Endodermal cell (in vitro differentiated cells): ENCODE data around the gene NRM. TPM values are rescaled to one million over a fixed set of nuclear protein-coding genes. Genes with fewer than 3 reads are reported as not detected.
A peak's percentile ranks its signal among the peaks of the same experiment; 100 is the strongest.

Source experiments
- DNase-seq: peaks from one replicate; pipeline ENCODE4 v3.0.0-alpha.2; 2017
- H3K27ac ChIP-seq: 2 replicates; pipeline ENCODE4 v1.5.1; 2013; ENCODE audit warnings: mild to moderate bottlenecking, low read depth, low read length, moderate library complexity
- H3K27me3 ChIP-seq: 2 replicates; pipeline ENCODE4 v1.6.1; 2013; ENCODE audit warnings: mild to moderate bottlenecking, low read length, moderate library complexity; ENCODE audit not compliant: insufficient read depth, control insufficient read depth, poor library complexity, severe bottlenecking
- H3K36me3 ChIP-seq: 2 replicates; pipeline ENCODE4 v1.7.0; 2013; ENCODE audit warnings: mild to moderate bottlenecking, low read length, moderate library complexity; ENCODE audit not compliant: control insufficient read depth, insufficient read depth
- H3K4me1 ChIP-seq: one replicate; pipeline ENCODE4 v1.7.0; 2013; ENCODE audit warnings: low read length; ENCODE audit not compliant: control insufficient read depth, insufficient read depth
- H3K4me3 ChIP-seq: 2 replicates; pipeline ENCODE4 v1.5.1; 2013; ENCODE audit warnings: mild to moderate bottlenecking, low read length, moderate library complexity
- H3K9ac ChIP-seq: 2 replicates; pipeline ENCODE4 v1.6.1; 2013; ENCODE audit warnings: mild to moderate bottlenecking, low read length, moderate library complexity; ENCODE audit not compliant: poor library complexity, severe bottlenecking; ENCODE audit errors: extremely low read depth
- H3K9me3 ChIP-seq: 2 replicates; pipeline ENCODE4 v1.6.1; 2013; ENCODE audit warnings: mild to moderate bottlenecking, low read length, moderate library complexity; ENCODE audit not compliant: control insufficient read depth
- H3K27ac Mint-ChIP-seq: 2 replicates; pipeline ENCODE4 v1.8.0; 2020; ENCODE audit warnings: mixed read lengths
- H3K27me3 Mint-ChIP-seq: 2 replicates; pipeline ENCODE4 v1.8.0; 2021; ENCODE audit warnings: mild to moderate bottlenecking, mixed read lengths; ENCODE audit not compliant: insufficient read depth
- H3K36me3 Mint-ChIP-seq: 2 replicates; pipeline ENCODE4 v1.8.0; 2020; ENCODE audit warnings: low read depth, mixed read lengths
- H3K4me1 Mint-ChIP-seq: 2 replicates; pipeline ENCODE4 v1.8.0; 2020; ENCODE audit warnings: mixed read lengths
- H3K4me3 Mint-ChIP-seq: 2 replicates; pipeline ENCODE4 v1.8.0; 2020; ENCODE audit warnings: mild to moderate bottlenecking, moderate library complexity, mixed read lengths
- H3K9me3 Mint-ChIP-seq: 2 replicates; pipeline ENCODE4 v1.8.0; 2020; ENCODE audit warnings: mild to moderate bottlenecking, mixed read lengths
- WGBS, 2 experiments: methylation state at CpG; one replicate each; pipeline versions ENCODE4 v1.1.5 to v1.1.7; 2013; ENCODE audit warnings: missing lambda C conversion rate in 2 of 2, mixed read lengths in 1 of 2; ENCODE audit not compliant: insufficient coverage in 1 of 2, insufficient read length in 1 of 2; 5-methylcytosine and 5-hydroxymethylcytosine counted together
- total RNA-seq, 2 donors: library from RNA; stranded (reverse); fragmentation: NEBNext Ultra II Directional in 1 of 2; extraction: Animal tissue kit (Norgen Biotek cat#: 25700) in 1 of 2; gene quantifications; 2 replicates in 1 of 2; 3 replicates in 1 of 2; pipeline ENCODE4 v1.2.1, GENCODE V29; 2021
- TF ChIP-seq, protein P1 (sequence below): fragments of 200-600 bp; sonication (generic); conservative IDR thresholded peaks from 2 replicates; pipeline ENCODE4 v1.5.0; 2021; ENCODE audit warnings: antibody characterized with exemption, mild to moderate bottlenecking

The NRM gene
- total RNA-seq, 2 donors from 2014 or later: 37.1 TPM

DNA sequence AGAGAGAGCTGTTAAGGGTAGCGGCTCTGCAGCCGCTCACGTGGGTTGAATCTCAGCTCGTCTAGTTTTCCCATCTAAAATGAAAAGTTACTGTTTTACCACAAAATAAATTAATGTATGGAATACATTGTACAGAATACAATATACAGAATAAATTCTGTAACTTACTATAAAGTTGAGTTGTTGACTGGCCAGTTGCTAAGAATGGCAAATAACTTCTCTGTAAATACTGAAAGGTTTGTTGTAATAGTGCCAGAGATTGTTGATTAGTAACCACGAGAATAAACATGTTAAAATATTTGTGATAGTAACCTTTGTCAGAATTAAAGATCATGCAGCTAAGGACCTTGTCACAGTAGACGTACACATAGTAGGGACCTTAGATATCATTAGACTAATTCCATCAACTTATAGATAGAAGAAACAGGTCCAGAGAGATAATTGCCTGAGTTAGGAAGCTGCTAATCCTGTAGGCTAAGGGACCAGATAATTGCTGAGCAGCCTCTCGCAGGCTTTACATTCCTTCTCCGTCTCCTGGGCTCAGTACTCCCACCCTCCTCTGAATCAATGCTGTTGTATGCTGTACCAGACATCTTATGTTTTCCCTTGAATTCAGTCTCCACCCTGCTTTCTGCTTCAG, 544 bp upstream of the NRM start:
- Mint-ChIP-seq H3K36me3 (peaks cover 4% of the 10 kb centered on the region), H3K9me3 (no peaks in the 10 kb centered on the region), H3K4me1 (peaks cover 34% of the 10 kb centered on the region), H3K27ac (peak overlapping the region; percentile 82), H3K27me3 (no peaks in the 10 kb centered on the region), H3K4me3 (peak overlapping the region; percentile 78)
- Histone ChIP-seq H3K9ac (peak overlapping the region; percentile 32), H3K9me3 (no peaks in the 10 kb centered on the region), H3K27ac (peak overlapping the region; percentile 44), H3K27me3 (no peaks in the 10 kb centered on the region), H3K4me3 (peak overlapping the region; percentile 94), H3K4me1 (no peaks in the 10 kb centered on the region), H3K36me3 (no peaks in the 10 kb centered on the region)
- no peak for DNase-seq
- TF ChIP-seq, protein P1, sequence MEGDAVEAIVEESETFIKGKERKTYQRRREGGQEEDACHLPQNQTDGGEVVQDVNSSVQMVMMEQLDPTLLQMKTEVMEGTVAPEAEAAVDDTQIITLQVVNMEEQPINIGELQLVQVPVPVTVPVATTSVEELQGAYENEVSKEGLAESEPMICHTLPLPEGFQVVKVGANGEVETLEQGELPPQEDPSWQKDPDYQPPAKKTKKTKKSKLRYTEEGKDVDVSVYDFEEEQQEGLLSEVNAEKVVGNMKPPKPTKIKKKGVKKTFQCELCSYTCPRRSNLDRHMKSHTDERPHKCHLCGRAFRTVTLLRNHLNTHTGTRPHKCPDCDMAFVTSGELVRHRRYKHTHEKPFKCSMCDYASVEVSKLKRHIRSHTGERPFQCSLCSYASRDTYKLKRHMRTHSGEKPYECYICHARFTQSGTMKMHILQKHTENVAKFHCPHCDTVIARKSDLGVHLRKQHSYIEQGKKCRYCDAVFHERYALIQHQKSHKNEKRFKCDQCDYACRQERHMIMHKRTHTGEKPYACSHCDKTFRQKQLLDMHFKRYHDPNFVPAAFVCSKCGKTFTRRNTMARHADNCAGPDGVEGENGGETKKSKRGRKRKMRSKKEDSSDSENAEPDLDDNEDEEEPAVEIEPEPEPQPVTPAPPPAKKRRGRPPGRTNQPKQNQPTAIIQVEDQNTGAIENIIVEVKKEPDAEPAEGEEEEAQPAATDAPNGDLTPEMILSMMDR: no peak
- WGBS, 2 experiments: 22 to 56% methylated on average over 3 to 8 of the region's 8 CpGs

DNA sequence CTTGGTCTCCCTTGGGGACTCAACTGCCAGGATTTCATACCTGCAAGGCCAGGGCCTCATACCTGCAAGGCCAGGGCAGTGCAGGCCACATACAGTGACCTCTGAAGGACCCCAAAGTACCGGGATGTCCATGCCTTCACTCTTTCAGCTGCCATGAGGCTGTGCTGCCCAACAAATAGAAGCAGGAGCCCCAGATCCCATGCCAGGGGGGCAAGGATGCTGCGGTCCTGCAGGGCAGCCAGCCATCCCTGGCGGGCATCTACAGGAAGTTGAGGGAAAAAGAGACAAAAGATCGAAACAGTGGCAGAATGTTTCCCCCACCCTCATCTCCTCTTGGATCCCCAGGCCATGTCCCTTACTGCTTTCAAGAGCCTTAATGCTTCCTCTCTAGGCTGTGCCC, 799 bp downstream of the NRM start:
- H3K4me1 Mint-ChIP-seq: peaks cover 41% of the 10 kb centered on the region
- TF ChIP-seq, protein P1: no peak
- peak overlapping the region; percentile 61 for H3K27ac ChIP-seq

DNA sequence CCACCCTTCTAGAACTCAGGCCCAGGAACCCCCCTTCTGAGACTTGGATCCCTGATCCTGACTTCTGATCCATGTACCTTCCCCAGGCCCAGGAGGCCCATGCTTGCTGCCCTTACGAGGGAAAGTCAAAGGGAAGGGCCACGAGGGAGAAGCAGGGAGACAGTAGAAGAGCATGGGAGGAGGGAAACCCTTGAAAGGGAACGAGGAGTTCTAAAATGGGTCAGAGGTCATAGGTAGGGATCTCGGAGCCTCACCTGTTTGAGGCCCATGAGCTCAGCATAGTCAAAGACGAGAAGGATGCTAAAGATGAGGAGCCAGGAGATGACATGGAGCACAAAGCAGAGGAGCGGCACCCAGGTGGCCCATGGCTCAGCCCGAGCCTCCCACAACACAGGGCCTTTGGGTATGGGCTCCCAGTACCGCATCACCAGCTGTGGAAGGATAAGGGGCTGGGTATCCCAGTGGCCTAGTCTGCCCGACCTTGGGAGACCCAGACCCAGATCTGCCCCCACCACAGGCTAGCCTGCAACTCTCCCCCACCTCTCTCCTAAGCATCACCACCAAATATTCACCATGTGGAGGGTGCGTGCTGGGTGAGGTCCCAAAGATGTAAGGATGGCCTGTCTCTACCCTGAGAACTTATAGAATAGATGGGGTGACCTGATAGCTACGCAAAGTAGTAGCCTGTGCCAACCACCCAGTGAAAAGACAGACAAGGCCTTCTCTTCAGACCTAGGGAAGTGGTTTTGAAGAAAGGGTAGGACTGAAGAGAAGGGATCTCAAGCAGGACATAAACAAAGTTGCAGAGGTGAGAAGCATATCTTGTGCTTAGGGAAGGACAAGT, 1.5 kb downstream of the NRM start:
- DNase-seq: no peak
- Histone ChIP-seq H3K9me3 (no peaks in the 10 kb centered on the region), H3K4me3 (peak overlapping the region; percentile 94), H3K4me1 (peaks cover 6% of the 10 kb centered on the region), H3K27me3 (no peaks in the 10 kb centered on the region), H3K9ac (no peak overlapping the region), H3K36me3 (peaks cover 3% of the 10 kb centered on the region), H3K27ac (no peak overlapping the region)
- H3K4me3 Mint-ChIP-seq: peak overlapping the region; percentile 78
- H3K27ac Mint-ChIP-seq: no peak overlapping the region
- peaks cover 45% of the 10 kb centered on the region for H3K4me1 Mint-ChIP-seq
- peaks cover 12% of the 10 kb centered on the region for H3K36me3 Mint-ChIP-seq
- H3K9me3 Mint-ChIP-seq: no peaks in the 10 kb centered on the region
- H3K27me3 Mint-ChIP-seq: no peaks in the 10 kb centered on the region
- 93 to 95% methylated on average over 6 to 11 of the region's 11 CpGs for WGBS, 2 experiments
- TF ChIP-seq, protein P1: no peak

More for the DNA sequence above, 799 bp downstream of the NRM start:
- H3K36me3 ChIP-seq: peaks cover 3% of the 10 kb centered on the region
- peaks cover 11% of the 10 kb centered on the region for H3K36me3 Mint-ChIP-seq
- WGBS, 2 experiments: 63 to 64% methylated on average over 4 of the region's 4 CpGs
- DNase-seq: no peak
- peaks cover 6% of the 10 kb centered on the region for H3K4me1 ChIP-seq
- H3K9ac ChIP-seq: no peak overlapping the region
- peak overlapping the region; percentile 78 for H3K4me3 Mint-ChIP-seq
- peak overlapping the region; percentile 82 for H3K27ac Mint-ChIP-seq
- H3K9me3 ChIP-seq: no peaks in the 10 kb centered on the region
- H3K4me3 ChIP-seq: peak overlapping the region; percentile 94
- H3K9me3 Mint-ChIP-seq: no peaks in the 10 kb centered on the region
- H3K27me3 ChIP-seq: no peaks in the 10 kb centered on the region
- H3K27me3 Mint-ChIP-seq: no peaks in the 10 kb centered on the region
